H1 (cell line): ENCODE data around the gene ASH1L. TPM values are rescaled to one million over a fixed set of nuclear protein-coding genes. Genes with fewer than 3 reads are reported as not detected.

Experiments
- CTCF ChIA-PET: fragments of 300-600 bp; sonication (Branson Sonifier 250); formaldehyde crosslinking; loops from one replicate; lab custom pipeline; 2021; ENCODE audit not compliant: partially characterized antibody; lab: Charles Lee
- POLR2A ChIA-PET: fragments of 300-600 bp; sonication (Branson Sonifier 250); formaldehyde crosslinking; loops from one replicate; lab custom pipeline; 2021; ENCODE audit warnings: inconsistent platforms; ENCODE audit not compliant: partially characterized antibody; lab: Charles Lee
- DNase-seq, 2 experiments: peaks; one replicate each; pipeline versions ENCODE4 v3.0.0 to v3.0.0-alpha.2; 2010 to 2022; ENCODE audit warnings: low spot score in 2 of 2, low read depth in 1 of 2, mixed read lengths in 1 of 2
- FAIRE-seq: peaks from 2 replicates; lab custom pipeline; 2011; peaks lifted over from hg19 to GRCh38; lab: Jason Lieb, UNC
- H2AFZ ChIP-seq: 2 replicates; pipeline ENCODE4 v1.8.1; 2012; ENCODE audit warnings: low read length, inconsistent platforms
- H2AK5ac ChIP-seq: 2 replicates; pipeline ENCODE4 v1.6.1; 2013; ENCODE audit warnings: low read depth, low read length
- H2BK120ac ChIP-seq: replicated peaks from 2 replicates; pipeline ENCODE3; 2013; ENCODE audit warnings: low read depth, low read length, inconsistent platforms
- H2BK12ac ChIP-seq: 2 replicates; pipeline ENCODE4 v1.6.1; 2013; ENCODE audit warnings: low read depth, low read length
- H2BK15ac ChIP-seq: 2 replicates; pipeline ENCODE4 v1.6.1; 2013; ENCODE audit warnings: low read length
- H2BK20ac ChIP-seq: 2 replicates; pipeline ENCODE4 v1.6.1; 2013; ENCODE audit warnings: low read length
- H2BK5ac ChIP-seq: 2 replicates; pipeline ENCODE4 v1.6.1; 2013; ENCODE audit warnings: low read depth, low read length
- H3K14ac ChIP-seq: 2 replicates; pipeline ENCODE4 v1.6.1; 2013; ENCODE audit warnings: inconsistent platforms; ENCODE audit not compliant: insufficient read length
- H3K18ac ChIP-seq: 2 replicates; pipeline ENCODE4 v1.6.1; 2013; ENCODE audit warnings: low read length; ENCODE audit errors: extremely low read depth
- H3K23ac ChIP-seq: 2 replicates; pipeline ENCODE4 v1.6.1; 2013; ENCODE audit warnings: inconsistent platforms; ENCODE audit not compliant: insufficient read length
- H3K23me2 ChIP-seq: 2 replicates; pipeline ENCODE4 v1.6.1; 2013; ENCODE audit warnings: low read depth, low read length
- H3K27ac ChIP-seq: 2 replicates; pipeline ENCODE4 v1.6.1; 2011; ENCODE audit warnings: low read depth, low read length, inconsistent platforms
- H3K27me3 ChIP-seq, 4 experiments: replicated peaks in 1 of 4; 1 replicate in 1 of 4; 2 replicates in 3 of 4; pipeline versions ENCODE4 v1.6.1 to v1.8.1; 2011 to 2013; ENCODE audit warnings: low read length in 3 of 4, mild to moderate bottlenecking in 3 of 4, inconsistent platforms in 2 of 4, mixed read lengths in 2 of 4, moderate library complexity in 1 of 4; ENCODE audit not compliant: control insufficient read depth in 3 of 4, insufficient read depth in 3 of 4; ENCODE audit errors: extremely low read depth in 1 of 4
- H3K36me3 ChIP-seq, 4 experiments: 2 replicates each; pipeline versions ENCODE4 v1.6.1 to v1.8.1; 2011 to 2013; ENCODE audit warnings: mild to moderate bottlenecking in 4 of 4, low read length in 3 of 4, moderate library complexity in 2 of 4, control low read depth in 1 of 4, inconsistent platforms in 1 of 4; ENCODE audit not compliant: insufficient read depth in 4 of 4, control insufficient read depth in 2 of 4
- H3K4ac ChIP-seq: replicated peaks from 2 replicates; pipeline ENCODE3; 2013; ENCODE audit warnings: low read length, low read depth, mixed read lengths, inconsistent platforms; ENCODE audit not compliant: insufficient read length
- H3K4me1 ChIP-seq, 4 experiments: replicated peaks in 1 of 4; 1 replicate in 1 of 4; 2 replicates in 3 of 4; pipeline versions ENCODE4 v1.6.1 to v1.8.1; 2011 to 2013; ENCODE audit warnings: low read length in 3 of 4, inconsistent platforms in 2 of 4, mixed read lengths in 1 of 4; ENCODE audit not compliant: insufficient read depth in 4 of 4, control insufficient read depth in 3 of 4
- H3K4me2 ChIP-seq, 2 experiments: 2 replicates each; pipeline versions ENCODE4 v1.6.1 to v1.8.1; 2011 to 2013; ENCODE audit warnings: low read depth in 2 of 2, low read length in 2 of 2, control low read depth in 1 of 2, inconsistent platforms in 1 of 2, mild to moderate bottlenecking in 1 of 2; ENCODE audit not compliant: insufficient read depth in 1 of 2
- H3K4me3 ChIP-seq, 4 experiments: fragments of 200-600, 300-600 bp in 1 of 4; sonication (generic), shearing (Covaris generic), sonication (Bioruptor Twin) in 1 of 4; 2 replicates each; pipeline versions ENCODE4 v1.5.1 to v1.8.1; 2011 to 2016; ENCODE audit warnings: low read length in 4 of 4, low read depth in 3 of 4, control low read depth in 2 of 4, inconsistent platforms in 2 of 4, mild to moderate bottlenecking in 2 of 4, mixed read lengths in 1 of 4, moderate library complexity in 1 of 4; ENCODE audit not compliant: insufficient read depth in 2 of 4; ENCODE audit errors: extremely low read depth in 1 of 4
- H3K56ac ChIP-seq: replicated peaks from 2 replicates; pipeline ENCODE3; 2013; ENCODE audit warnings: low read depth, mild to moderate bottlenecking, mixed read lengths, low read length, inconsistent platforms; ENCODE audit not compliant: insufficient read length
- H3K79me1 ChIP-seq: 2 replicates; pipeline ENCODE4 v1.6.1; 2013; ENCODE audit warnings: low read depth, low read length, control low read depth
- H3K79me2 ChIP-seq, 2 experiments: 2 replicates each; pipeline versions ENCODE4 v1.6.1 to v1.8.1; 2012 to 2013; ENCODE audit warnings: low read length in 2 of 2, mild to moderate bottlenecking in 2 of 2, inconsistent platforms in 1 of 2; ENCODE audit not compliant: insufficient read depth in 2 of 2, control insufficient read depth in 1 of 2
- H3K9ac ChIP-seq, 4 experiments: replicated peaks in 1 of 4; 1 replicate in 1 of 4; 2 replicates in 3 of 4; pipeline versions ENCODE4 v1.6.1 to v1.8.1; 2011 to 2013; ENCODE audit warnings: low read depth in 3 of 4, low read length in 3 of 4, control low read depth in 2 of 4, mild to moderate bottlenecking in 2 of 4, moderate library complexity in 2 of 4, inconsistent platforms in 1 of 4; ENCODE audit errors: extremely low read depth in 1 of 4
- H3K9me3 ChIP-seq, 2 experiments: 2 replicates each; pipeline versions ENCODE4 v1.6.1 to v1.8.1; 2012 to 2013; ENCODE audit warnings: mild to moderate bottlenecking in 2 of 2, moderate library complexity in 2 of 2, control low read depth in 1 of 2, inconsistent platforms in 1 of 2, low read depth in 1 of 2, low read length in 1 of 2, mixed read lengths in 1 of 2; ENCODE audit not compliant: insufficient read depth in 2 of 2
- H4K20me1 ChIP-seq, 2 experiments: replicated peaks in 1 of 2; 2 replicates each; pipeline versions ENCODE3 to v1.8.1; 2011 to 2013; ENCODE audit warnings: inconsistent platforms in 2 of 2, low read length in 2 of 2, mild to moderate bottlenecking in 1 of 2; ENCODE audit not compliant: insufficient read depth in 2 of 2, control insufficient read depth in 1 of 2
- H4K5ac ChIP-seq: 2 replicates; pipeline ENCODE4 v1.6.1; 2013; ENCODE audit warnings: low read length, low read depth, mixed read lengths, inconsistent platforms; ENCODE audit not compliant: insufficient read length
- H4K8ac ChIP-seq: 2 replicates; pipeline ENCODE4 v1.8.0; 2013; ENCODE audit warnings: mild to moderate bottlenecking, moderate library complexity, low read length, inconsistent platforms; ENCODE audit not compliant: insufficient read depth; ENCODE audit errors: extremely low read depth
- H4K91ac ChIP-seq: replicated peaks from 2 replicates; pipeline ENCODE3; 2013; ENCODE audit warnings: low read length, mixed read lengths, inconsistent platforms; ENCODE audit not compliant: insufficient read length
- ASH2L ChIP-seq: fragments of 200-600, 300-600 bp; sonication (generic); IDR thresholded peaks from one replicate; pipeline ENCODE4 v1.7.1; 2017; ENCODE audit warnings: low read length
- BRCA1 ChIP-seq: IDR thresholded peaks from 2 replicates; pipeline ENCODE4 v1.6.1; 2012; ENCODE audit warnings: low read depth, low read length, improper control_type of control experiment
- CHD1 ChIP-seq: IDR thresholded peaks from 2 replicates; pipeline ENCODE4 v1.6.1; 2012; ENCODE audit warnings: low read depth, low read length, improper control_type of control experiment
- CTBP2 ChIP-seq: IDR thresholded peaks from 2 replicates; pipeline ENCODE4 v1.7.0; 2011; ENCODE audit warnings: borderline replicate concordance, mild to moderate bottlenecking, moderate library complexity, mixed read lengths, low read length; ENCODE audit not compliant: insufficient read depth, insufficient read length
- FOSL1 ChIP-seq: IDR thresholded peaks from 2 replicates; pipeline ENCODE4 v1.6.1; 2011; ENCODE audit warnings: mild to moderate bottlenecking, low read depth, low read length, moderate library complexity; ENCODE audit not compliant: insufficient read depth
- GTF2F1 ChIP-seq: IDR thresholded peaks from 2 replicates; pipeline ENCODE4 v1.6.1; 2012; ENCODE audit warnings: low read depth, low read length, improper control_type of control experiment, borderline replicate concordance
- HDAC2 ChIP-seq, 2 experiments: fragments of 300-600 bp in 1 of 2; sonication (generic) in 1 of 2; IDR thresholded peaks; 2 replicates each; pipeline ENCODE4 v1.6.1; 2011 to 2012; ENCODE audit warnings: low read depth in 2 of 2, low read length in 2 of 2, mild to moderate bottlenecking in 2 of 2, moderate library complexity in 2 of 2, borderline replicate concordance in 1 of 2, inconsistent platforms in 1 of 2
- HDAC6 ChIP-seq: IDR thresholded peaks from one replicate; pipeline ENCODE4 v1.7.1; 2012; ENCODE audit warnings: low read depth, mild to moderate bottlenecking, inconsistent platforms, low read length, moderate library complexity
- NANOG ChIP-seq: IDR thresholded peaks from 2 replicates; pipeline ENCODE4 v1.6.1; 2011; ENCODE audit warnings: low read length, low read depth, mild to moderate bottlenecking, inconsistent platforms; ENCODE audit not compliant: insufficient read depth, poor library complexity, severe bottlenecking
- NRF1 ChIP-seq: IDR thresholded peaks from 2 replicates; pipeline ENCODE4 v1.6.1; 2011; ENCODE audit warnings: mild to moderate bottlenecking, low read depth, low read length, improper control_type of control experiment
- RXRA ChIP-seq: IDR thresholded peaks from 2 replicates; pipeline ENCODE4 v1.6.1; 2011; ENCODE audit warnings: low read depth, mild to moderate bottlenecking, low read length, moderate library complexity; ENCODE audit not compliant: insufficient read depth
- SP1 ChIP-seq: IDR thresholded peaks from 2 replicates; pipeline ENCODE4 v1.6.1; 2011; ENCODE audit warnings: low read depth, low read length
- SP4 ChIP-seq: IDR thresholded peaks from 2 replicates; pipeline ENCODE4 v1.6.1; 2012; ENCODE audit warnings: low read length, inconsistent platforms
- YY1 ChIP-seq: IDR thresholded peaks from 2 replicates; pipeline ENCODE4 v1.6.1; 2011; ENCODE audit warnings: low read depth, mild to moderate bottlenecking, low read length
- ZNF274 ChIP-seq: IDR thresholded peaks from 2 replicates; pipeline ENCODE4 v1.7.0; 2012; ENCODE audit warnings: low read length, borderline replicate concordance; ENCODE audit errors: extremely low read depth
- WGBS, 2 experiments: shearing (Covaris generic) in 1 of 2; methylation state at CpG; one replicate each; pipeline versions ENCODE4 v1.1.6 to v1.1.7; 2013 to 2015; ENCODE audit warnings: low lambda C conversion rate in 2 of 2, mixed read lengths in 2 of 2, inconsistent platforms in 1 of 2, low coverage in 1 of 2, missing lambda C conversion rate in 1 of 2; ENCODE audit not compliant: insufficient replicate concordance in 2 of 2, insufficient coverage in 1 of 2, insufficient read length in 1 of 2; ENCODE audit errors: extremely low coverage in 1 of 2, missing lambda C conversion rate in 1 of 2; 5-methylcytosine and 5-hydroxymethylcytosine counted together
- polyA plus RNA-seq, 7 experiments: library from polyadenylated mRNA; depleted of rRNA in 3 of 7; stranded (reverse) in 5 of 7; unstranded in 2 of 7; fragments of >200 nt in 5 of 7; fragments of 200-250 nt in 2 of 7; gene quantifications; 1 replicate in 5 of 7; 2 replicates in 1 of 7; 4 replicates in 1 of 7; pipeline versions ENCODE4 v1.2.1 to v1.2.3, GENCODE V29; 2011 to 2013; ENCODE audit warnings: missing spikeins in 2 of 7, mixed read lengths in 2 of 7
- total RNA-seq: library from RNA; stranded (reverse); fragmentation: NEBNext Ultra II Directional; extraction: Animal tissue kit (Norgen Biotek cat#: 25700); gene quantifications from 2 replicates; pipeline ENCODE4 v1.2.1, GENCODE V29; 2021

The ASH1L gene
- total and polyA plus RNA-seq, 2 of the 8 experiments (the other 6 are each of a cell fraction or from before 2014, with no cell fraction given) = 7.5 to 27.6 TPM

DNA sequence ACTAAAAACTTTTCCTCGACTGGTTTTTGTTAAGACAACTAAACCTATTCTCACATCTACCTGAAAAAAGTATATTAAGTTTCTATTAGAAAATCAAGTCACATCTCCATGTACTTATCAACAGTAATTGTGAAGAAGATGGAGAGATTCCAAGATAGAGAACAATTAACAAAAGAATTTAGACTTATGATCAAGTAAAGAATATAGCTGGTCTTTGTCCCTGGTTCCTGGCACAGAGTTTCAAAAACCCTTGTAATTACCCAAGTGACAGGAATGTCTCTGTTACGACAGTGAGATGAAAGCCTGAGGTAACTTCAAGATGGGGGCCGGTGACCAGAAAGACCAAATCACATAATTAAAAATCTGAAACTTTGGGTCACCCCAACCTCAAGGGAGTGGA lies 91.6 kb downstream of the ASH1L start:
- H3K79me2 ChIP-seq = no peaks in the 10 kb centered on the region; a peak in 1 of 4 replicates
- no peak overlapping the region for H4K8ac ChIP-seq
- DNase-seq (no peak), FAIRE-seq (no peak)
- H3K9ac ChIP-seq = no peak overlapping the region
- no peak overlapping the region for H3K4me2 ChIP-seq
- no peak overlapping the region for H2AFZ ChIP-seq
- no peak overlapping the region for H3K27ac ChIP-seq
- no peak overlapping the region for H3K23ac ChIP-seq
- no peak overlapping the region for H2BK12ac ChIP-seq
- H2BK120ac ChIP-seq = no peak overlapping the region
- H4K20me1 ChIP-seq = no peaks in the 10 kb centered on the region
- no peak overlapping the region for H3K14ac ChIP-seq
- CTCF ChIA-PET = no interaction called here
- no peak overlapping the region for H2BK5ac ChIP-seq
- no peaks in the 10 kb centered on the region for H3K23me2 ChIP-seq
- H3K27me3 ChIP-seq = no peaks in the 10 kb centered on the region
- H2BK15ac ChIP-seq = no peak overlapping the region
- H4K5ac ChIP-seq = no peak overlapping the region
- no peak overlapping the region for H2AK5ac ChIP-seq
- peaks cover 11 to 16% of the 10 kb centered on the region in 2 experiments for H3K9me3 ChIP-seq
- H2BK20ac ChIP-seq = no peak overlapping the region
- H3K4me3 ChIP-seq = no peak overlapping the region
- H3K18ac ChIP-seq = no peak overlapping the region
- no peaks in the 10 kb centered on the region for H3K4me1 ChIP-seq
- H4K91ac ChIP-seq = no peak overlapping the region
- no peak overlapping the region for H3K4ac ChIP-seq
- H3K79me1 ChIP-seq = no peaks in the 10 kb centered on the region
- POLR2A ChIA-PET = no interaction called here
- 90% methylated on average over 3 of the region's 3 CpGs; no CpG with 5 or more reads in 1 of the 2 experiments for WGBS, 2 experiments
- H3K56ac ChIP-seq = no peak overlapping the region
- peaks cover 0 to 20% (median 3%) of the 10 kb centered on the region in 4 experiments; a peak in 3 of 8 replicates for H3K36me3 ChIP-seq
- TF ChIP-seq SP1 (no peak), CTBP2 (no peak), HDAC2 (IDR thresholded peaks at IDR 0.05; ENCODE audit: borderline replicate concordance in 1 of 2, low read depth in 2 of 2, low read length in 2 of 2) (no peak), YY1 (no peak), ASH2L (no peak), CHD1 (no peak), RXRA (no peak), ZNF274 (no peak), SP4 (no peak), FOSL1 (no peak), HDAC6 (no peak), BRCA1 (no peak), NRF1 (no peak), NANOG (no peak), GTF2F1 (no peak)
